ENCODE data around the gene CLSTN2.

The CLSTN2 gene

DNA sequence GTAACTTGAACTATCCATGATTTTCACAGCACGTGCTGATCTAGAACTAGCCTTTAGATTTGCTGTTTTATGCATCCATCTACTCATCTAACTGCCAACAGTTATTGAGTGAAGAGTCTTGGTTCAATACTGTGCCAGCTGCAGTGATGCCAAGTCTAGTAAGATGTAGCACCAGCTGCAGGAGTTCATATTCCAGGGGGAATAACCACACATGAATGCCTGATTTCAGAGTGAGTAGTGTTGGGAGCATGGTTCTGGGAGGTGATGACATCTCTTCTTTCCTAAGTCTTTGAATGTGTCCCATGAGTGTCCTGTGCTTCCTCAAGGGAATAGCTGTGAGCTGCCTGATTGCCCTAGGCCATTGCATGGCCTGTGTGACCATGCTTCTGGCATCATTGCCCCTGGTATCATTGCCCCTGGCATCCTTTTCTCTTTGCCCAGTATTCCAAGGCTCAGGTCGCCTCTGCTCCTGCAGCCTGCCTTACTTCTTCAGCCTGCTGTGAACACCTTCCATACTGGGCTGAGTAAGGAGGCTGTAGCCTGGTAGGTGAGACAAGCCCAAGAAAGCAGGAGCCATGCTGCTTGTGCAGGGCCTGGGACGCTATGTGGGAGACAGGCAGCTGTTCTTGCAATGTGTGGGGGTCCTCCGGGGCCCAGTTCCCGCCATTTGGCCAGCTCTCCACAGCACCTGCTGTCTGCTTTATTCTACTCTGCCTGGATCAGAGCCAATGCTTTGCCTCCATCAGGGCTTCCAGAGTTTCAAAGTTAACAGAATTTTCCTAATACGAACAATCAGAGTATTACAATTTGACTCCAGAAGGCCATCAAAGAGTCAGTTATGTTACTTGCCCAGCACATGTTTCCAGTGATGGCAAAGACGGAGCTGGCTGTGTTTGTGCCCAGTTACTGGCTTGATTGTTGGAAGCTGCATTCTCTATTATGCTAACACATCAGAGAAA, 73.2 kb downstream of the CLSTN2 start:
- no peak for DNase-seq (ENCODE audit: low spot score)

DNA sequence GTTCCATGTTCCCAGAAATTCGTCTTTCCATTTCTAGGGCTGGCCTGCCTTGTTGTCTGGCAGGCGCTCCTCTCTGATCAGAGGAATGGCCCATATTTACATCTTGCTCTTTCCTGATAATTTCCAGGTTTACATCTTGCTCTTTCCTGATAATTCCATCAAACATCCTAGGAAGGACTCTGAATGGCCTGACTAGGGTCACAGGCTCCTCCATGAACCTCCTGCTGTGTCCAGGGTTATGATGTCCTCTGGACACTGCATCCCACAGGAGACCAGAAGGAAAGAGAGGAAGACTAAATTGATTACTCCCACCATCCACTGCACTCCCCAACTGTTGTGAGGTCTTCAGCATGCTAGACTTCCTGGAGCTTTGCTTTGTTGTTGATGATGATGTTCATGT, 75.4 kb downstream of the CLSTN2 start:
- no peak for DNase-seq (ENCODE audit: low spot score)

DNA sequence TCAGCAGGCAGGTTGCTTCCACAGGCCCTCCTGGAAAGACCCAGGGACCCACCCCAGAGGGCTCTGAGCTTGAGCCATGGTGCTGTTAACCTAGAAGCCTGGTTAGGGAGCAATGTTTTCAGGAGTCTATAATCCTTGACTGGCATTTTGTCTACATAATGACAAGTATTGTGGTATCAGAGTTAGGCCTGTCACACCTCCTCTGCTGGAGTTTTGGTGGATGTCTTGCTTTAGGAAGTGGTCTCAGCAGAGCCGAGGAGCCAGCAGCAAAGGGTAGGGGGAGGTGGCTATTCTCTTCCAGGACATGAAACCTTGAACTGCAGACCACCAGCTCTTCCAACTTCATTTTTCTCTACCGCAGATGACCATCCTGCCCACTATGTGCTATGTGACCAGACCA, 76.1 kb downstream of the CLSTN2 start:
- no peak for DNase-seq (ENCODE audit: low spot score)

DNA sequence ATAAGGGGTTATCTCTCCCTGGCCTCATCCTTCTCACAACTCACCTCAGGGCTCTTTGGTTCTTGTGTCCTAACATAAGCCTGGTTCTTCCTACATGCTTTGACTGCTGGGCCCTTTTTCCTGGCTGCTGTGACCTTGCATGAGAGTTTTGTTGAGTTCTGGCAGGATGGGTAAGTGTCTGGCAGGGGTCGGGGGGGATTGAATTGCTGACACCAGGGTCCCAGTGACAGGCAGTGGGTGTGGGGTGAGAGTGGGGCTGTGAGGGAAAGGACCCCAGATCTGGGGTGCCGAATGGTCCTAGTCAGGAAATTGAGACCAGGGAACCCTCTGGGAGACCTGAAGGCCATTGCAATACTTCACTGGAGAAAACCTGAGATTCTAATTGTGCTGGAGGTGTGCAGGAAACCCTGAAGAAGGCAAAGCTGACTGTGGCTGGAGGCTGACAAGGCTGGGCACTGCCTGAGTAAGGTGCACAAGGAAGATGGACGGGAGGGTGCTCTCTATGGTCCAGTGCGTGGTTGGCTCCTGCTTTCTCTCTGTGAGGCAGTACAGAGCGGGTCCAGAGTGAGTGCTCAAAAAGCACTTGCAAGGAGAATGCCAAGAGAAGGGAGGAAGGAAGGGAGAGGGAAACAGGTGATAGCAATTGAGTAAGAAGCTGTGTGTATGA, 76.8 kb downstream of the CLSTN2 start:
- no peak for DNase-seq (ENCODE audit: low spot score)

DNA sequence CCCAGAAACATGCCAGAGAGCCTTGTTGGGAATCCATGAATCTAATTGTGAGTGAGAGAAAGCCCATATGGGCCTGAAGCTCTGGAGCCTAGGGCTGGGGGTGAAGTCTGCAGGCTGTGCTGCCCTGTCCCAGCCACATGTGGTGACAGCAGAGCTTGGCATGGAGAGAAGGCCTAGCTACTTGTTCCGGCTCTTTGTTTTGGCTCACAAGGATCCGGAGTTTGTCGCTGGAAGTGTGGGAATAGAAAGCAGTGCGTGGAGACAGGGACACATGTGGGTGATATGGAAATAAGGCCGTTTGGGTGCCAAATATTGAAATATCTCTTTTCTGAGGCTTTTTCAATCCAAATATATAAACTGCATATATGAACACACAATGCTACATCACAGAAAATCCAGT, 78.2 kb downstream of the CLSTN2 start:
- no peak for DNase-seq (ENCODE audit: low spot score)

DNA sequence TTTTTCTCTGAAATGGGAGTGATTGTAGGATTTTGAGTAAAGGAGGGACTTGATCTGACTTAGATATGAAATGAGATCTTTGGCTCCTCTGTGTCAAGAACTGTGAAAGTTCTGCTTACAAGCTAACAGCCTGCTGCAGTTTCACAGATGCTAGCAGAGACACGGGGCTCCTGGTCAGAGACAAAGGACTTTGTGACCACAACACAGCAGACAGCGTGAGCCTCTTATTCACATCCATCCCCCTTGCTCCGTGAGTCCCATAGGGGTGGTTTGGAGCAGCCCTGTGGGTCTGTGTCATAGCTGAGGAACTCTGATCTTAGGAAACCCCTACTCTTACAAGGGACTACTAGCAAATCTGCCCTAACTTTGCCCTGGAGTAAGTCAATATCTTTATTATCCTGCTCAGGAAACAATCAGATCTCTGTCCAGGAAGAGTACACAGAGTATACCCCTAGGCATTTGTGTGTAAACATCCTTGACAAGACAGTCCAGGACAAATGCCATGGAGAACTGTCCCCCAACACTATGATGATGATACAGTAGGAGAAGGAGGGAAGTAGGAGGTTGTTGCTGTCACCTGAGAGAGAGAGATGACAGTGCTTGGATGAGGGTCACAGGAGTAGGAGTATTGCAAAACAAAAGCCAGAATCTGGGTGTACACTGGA, 80.0 kb downstream of the CLSTN2 start:
- no peak for DNase-seq (ENCODE audit: low spot score)

DNA sequence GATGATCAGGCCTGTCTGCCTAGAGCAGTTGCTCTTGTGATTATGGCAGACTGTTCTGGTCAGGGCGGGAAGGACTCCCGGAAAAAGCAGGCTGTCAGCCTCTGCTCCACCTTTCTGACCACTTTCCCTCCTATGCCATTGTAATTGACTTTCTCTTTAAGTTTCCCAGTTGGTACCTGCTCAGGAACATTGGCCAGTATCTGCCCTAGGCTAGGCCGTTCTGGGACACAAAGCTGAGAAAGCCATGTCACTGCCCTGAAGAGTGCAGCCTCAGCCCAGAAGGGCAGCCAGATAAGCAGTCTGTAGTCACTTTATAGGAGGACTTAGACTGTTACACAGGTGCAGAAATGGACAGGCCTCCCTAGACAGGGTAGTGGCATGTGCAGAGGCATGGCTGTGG, 80.8 kb downstream of the CLSTN2 start:
- no peak for DNase-seq (ENCODE audit: low spot score)

DNA sequence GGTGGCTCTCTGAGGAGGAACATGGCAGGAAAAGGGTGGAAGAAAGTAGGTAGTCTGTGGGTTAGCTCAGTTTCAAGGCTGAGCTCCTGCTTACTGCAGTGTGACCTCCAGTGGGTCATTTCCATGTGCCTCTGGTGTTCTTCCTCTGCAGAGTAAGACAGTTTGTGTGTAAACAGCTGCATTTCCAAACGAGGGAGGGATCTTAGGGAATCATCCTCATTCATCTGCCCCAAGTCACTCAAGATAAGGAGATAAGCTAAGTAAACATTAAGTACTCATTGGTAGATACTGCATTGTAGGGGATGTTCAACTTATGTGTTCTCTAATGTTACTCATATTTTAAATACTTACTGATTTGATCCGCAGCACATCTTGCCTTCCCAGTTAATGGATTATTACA, 83.6 kb downstream of the CLSTN2 start:
- DNase-seq (ENCODE audit: low spot score), result no peak

DNA sequence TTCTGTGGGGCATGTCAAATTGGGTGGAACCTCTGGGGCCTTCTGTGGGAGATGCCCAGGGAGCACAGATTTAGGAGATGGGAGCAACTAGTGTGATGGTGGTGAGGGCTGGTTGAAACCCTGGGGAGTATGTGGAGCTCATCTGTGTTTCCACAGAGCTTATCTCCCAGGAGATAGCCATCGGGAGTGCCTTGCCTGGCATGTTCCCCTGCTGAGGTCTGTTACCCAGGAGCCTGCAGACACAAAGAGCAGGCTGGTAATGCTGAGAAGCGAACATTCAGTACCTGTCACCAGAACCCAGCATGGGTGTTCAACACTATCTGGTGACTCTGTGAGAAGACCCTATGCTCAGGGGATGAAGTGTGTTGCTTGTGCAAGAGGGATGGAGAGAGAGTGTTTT, 85.0 kb downstream of the CLSTN2 start:
- DNase-seq (ENCODE audit: low spot score), result no peak

DNA sequence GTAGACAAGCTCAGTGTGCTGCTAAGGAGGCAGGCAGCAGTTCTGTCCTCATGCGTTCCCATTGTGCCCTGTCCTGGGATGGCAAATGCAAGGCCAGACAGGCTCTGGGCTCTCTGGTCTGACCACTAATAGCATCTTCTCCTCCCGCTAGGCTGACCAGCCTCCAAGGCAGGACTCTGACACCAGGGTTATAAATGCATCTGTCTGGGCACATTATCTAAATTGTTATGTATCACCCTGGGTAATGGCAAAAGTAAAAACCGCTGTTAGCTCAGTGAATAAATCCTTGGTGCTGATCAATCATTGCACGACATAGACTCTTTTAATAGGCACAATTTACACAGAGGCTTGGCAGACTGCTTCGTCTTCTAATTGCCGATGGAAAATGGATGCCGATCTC, 85.6 kb downstream of the CLSTN2 start:
- no peak for DNase-seq (ENCODE audit: low spot score)

DNA sequence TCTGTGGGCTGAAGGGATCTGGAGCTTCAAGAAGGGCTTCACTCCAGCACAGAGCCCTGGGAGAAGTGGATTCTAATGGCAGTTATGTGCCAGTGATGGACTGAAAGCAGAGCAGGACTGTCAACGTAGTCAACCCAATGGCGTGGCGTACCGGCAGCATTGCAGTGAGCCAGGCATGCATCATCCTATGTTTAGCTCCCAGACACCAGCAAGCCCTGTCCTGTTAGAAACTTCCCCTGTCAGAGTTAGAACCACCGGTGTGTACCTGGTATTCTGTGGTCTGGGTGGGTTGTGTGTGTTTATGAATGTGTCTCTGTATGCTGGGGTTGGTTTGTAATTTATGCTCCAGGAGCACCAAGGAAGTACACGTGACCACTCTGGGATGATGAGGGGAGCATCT, 86.3 kb downstream of the CLSTN2 start:
- DNase-seq (ENCODE audit: low spot score), result no peak

DNA sequence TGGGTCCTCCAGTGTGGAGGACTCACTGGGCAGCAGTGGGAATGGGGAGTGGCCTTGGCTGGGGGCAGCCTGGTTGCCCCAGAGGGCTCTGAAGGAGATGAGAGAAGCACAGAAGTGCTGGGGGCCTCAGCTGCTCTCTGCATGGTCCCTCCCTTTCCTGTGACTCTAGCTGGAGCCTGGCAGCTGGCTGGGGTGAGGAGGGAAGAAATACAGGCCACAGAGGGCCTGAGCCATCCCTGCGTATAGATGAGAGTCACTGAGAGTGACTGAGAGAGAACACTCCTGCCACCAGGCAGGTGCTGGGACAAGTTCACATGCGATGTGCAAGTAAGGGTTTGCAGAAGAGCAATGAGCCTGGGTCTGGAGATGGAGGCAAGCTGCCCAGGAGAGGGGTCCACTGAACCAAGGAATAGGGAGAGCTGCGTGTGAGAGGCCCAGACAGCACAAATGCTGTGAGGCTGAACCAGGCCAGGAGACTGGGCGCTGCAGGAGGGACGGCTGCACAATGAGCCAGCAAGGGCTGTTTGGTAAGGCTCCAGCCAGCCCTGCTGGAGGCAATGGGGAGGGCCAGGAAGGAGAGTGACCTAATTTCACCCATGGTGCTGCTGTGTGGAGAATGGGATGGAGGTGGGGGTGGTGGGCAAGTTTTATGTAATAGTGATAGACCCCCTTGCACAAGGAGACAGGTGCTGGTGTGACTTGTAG, 87.2 kb downstream of the CLSTN2 start:
- no peak for DNase-seq (ENCODE audit: low spot score)

DNA sequence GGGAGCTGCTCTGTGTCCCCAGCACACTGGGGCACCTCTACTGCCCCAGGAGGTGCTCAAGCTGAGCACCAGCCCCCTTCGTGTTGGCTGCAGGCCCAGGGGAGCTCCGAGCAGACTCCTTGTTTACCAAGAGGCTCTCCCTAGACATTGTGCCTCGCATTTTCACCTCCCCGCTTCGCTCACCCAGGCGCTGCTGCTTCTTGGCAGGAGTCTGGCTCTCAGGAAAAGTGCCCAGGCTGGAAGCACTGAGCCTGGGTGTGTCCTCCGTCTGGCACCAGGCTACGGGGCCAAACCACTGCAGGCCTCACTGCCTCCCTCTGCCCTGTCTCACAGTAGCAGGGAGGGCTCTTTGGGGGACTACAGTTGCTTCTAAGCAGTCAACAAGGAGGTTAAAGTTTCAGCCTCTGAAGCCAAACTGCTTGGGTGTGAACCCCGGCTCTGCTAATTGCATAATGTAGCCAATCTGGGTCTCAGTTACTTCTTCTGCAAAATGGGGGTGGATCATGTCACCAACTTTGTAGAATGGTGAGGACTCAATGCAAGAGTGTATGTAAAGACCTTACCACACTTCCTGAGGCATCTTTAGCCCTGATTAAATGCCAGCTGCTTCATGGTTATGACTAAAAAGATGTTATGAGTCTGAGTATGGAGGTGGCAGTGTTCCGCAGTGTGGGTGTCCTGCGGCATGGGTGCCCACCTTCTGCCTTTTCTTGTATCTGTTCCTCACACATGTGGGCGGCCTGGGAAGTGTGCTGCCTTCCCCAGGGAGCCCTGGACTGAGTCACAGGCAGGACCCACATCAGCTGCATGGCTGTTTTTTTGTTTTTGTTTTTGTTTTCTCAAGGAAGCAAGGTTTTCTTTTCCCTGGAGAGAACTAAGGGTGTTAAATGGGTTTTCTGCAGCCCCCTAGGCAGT, 88.9 kb downstream of the CLSTN2 start:
- no peak for DNase-seq (ENCODE audit: low spot score)

DNA sequence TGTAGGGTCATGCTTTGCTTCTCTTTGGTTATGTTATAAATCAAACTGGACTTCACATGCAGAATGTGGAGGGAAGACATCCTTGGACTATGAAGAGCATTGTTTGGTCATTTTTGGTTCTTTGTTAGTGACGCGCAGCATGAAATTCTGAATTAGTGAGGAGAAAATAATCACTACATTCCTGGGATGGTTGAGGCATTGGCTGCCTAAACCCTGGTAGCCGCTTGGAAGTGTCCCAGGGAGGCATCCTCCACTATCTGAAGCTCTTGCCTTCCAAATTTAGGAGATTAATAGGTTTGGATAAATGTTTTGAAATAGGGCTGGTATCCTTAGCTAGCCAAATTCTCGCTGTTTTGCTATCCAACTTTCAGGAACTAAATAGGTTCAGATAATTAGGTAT, 96.2 kb downstream of the CLSTN2 start:
- no peak for DNase-seq (ENCODE audit: low spot score)

DNA sequence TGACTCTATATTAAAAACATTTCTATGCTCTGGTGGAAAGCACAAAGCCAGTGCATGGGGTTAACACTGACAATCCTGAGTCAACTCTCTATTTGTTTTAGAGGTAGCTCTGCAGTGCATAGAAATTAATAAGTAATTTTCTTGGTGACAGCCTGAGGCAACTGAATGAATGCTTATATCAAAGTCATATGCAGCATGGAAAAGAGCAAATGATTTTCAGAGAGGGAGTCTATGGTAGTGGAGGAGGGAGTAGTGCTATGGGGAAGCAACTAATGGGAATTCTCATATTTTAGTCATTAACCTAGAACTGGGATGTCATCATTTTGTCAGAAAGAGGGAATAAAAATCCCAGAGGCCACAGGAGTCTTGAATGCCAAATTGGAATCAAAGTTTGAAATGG, 99.1 kb downstream of the CLSTN2 start:
- DNase-seq (ENCODE audit: low spot score), result no peak

DNA sequence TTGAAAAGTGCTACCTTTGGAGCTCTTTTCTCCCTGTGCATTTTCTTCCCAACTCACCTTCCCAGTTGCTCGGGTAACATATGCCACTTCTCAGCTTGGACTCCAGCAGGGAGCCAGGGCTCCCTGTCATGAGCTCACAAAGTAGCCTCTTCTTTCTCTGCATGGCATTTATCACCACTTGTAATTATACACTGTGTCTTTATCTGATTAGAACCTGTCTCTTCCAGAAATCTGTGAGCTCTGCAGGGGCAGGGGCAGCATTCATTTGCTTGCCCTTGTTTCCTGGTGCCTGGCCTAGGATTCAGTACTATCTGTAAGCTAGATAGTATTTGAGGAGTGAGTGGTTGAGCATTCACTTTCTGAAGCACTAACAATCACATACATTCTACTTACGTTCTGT, 100.9 kb downstream of the CLSTN2 start:
- DNase-seq (ENCODE audit: low spot score), result no peak

DNA sequence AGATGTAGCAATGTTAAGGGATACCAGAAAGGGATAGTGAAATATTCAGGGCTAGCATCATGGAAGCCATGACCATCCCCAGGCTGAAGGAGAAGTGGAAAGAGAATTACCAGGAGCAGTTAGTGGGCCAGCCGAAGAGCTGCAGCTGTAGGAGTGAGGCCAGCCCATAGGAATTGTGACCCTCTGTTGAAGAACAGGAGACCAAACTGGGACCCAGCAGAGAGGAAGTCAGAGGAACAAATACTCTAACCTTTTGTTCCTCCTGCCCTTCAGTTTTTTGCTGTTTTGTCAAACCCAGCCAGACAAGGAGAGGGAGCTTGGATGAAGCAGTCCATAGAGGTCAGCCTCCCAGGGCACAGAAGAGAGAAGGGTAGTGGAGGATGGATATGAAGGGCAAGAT, 115.4 kb downstream of the CLSTN2 start:
- no peak for DNase-seq (ENCODE audit: low spot score)

DNA sequence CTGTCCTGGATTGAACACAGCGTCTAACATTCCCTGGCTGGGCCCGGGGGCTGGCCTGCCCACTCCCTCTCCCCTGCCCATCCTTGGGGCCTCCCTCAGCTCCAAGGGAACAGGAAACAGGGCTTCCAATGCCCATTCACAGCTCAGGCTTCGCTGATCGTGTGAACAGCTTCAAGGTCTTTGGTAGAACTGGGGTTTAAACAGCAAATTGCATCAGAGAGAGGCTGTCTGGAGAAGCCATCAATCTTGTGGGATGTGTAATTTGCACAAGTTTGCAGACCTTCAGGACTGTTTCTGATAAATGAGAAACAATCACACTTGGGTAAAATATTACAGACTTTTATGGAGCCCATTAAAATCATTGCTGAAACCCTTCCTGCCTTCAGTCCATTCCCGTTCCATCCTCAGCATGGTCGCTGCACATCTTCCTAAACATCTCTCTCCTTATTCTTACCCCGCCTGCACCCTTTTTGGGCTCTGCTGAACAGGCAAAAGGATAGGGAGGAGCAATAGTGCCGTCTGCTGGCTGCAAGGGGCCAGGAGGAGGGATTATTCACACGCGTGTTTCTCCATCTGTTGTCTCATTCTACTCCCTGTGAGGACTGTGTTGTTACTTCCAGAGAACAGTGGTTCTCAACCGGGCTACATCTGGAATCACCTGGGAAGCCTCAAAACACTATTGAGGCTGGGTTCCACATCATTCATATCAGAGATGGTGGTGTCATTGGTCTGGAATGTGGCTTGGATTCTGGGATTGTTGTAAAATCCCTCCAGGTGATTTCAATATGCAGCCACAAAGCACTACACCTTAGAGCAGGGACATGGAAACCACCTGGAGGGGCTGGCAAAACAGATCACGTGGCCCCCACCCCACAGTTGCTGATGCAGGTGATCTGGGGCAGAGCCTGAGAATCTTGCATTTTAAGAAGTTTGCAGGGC, 116.3 kb downstream of the CLSTN2 start:
- no peak for DNase-seq (ENCODE audit: low spot score)

DNA sequence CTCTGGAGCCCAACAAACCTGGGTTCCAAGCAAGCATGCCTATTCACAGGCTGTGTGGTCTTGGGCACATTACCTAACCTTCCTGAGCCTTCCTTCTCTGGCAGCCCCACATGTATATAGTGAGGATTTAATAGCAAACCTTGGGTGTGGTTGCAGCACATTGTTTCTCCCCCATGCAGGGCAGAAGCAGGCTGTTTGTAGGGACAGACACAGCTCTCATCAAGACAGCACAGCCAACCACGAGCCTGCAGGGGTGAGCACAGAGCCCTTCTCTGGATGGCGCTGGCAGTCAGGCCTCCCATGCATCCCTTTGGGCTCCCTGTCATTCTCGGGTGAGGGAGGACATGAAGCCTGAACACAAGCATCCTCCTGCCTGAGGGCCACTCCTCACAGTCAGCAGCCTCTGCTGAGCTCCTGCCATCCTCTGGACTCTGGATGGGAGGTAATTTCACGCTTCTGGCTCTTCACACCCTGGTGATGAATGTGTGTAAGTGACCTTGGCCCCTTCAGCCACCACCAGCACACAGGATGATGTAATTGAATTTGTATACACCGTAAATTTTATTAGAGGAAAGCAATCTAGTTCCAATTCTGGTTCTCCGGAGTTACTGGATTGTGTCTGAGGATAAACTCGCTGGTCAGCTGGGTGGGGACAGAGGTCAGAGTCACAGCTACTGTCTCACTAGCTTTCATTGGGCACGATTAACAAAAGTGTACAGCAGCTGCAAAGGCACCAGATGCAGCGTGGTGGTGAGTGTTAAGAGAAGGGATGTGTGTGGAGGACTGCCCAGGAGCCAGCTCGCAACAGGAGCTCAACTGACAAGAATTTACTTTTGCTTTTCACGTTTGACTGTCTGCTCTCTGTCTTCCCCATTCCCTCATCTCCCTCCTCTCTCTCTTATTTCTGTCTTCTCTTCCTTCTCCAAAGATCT, 118.1 kb downstream of the CLSTN2 start:
- no peak for DNase-seq (ENCODE audit: low spot score)

Measured in CD4-positive, alpha-beta T cell treated with Interleukin-6 at 100 ng/mL for 8 hours (primary cell).